Measurements from ENCODE around the gene PCNP. TPM values are rescaled to one million over a fixed set of nuclear protein-coding genes. Genes with fewer than 3 reads are reported as not detected.

Gene PCNP
- polyA plus RNA-seq, 1 donor (not counting 4 experiments of a cell fraction or from before 2014, with no cell fraction given) = 97.8 TPM

GRCh38 chr3:101635954-101636798 is 62.2 kb downstream of the PCNP start:
- Histone ChIP-seq H3K36me3 (ENCODE audit: control insufficient read depth in 2 of 2, extremely low read depth in 1 of 2, insufficient read depth in 2 of 2, low read length in 2 of 2) (no peaks in the 10 kb centered on the region), H3K4me1 (ENCODE audit: control insufficient read depth, extremely low read depth, insufficient read depth, low read length) (no peaks in the 10 kb centered on the region), H4K20me1 (ENCODE audit: control insufficient read depth, extremely low read depth, insufficient read depth, low read length) (no peaks in the 10 kb centered on the region), H3K9me1 (ENCODE audit: control insufficient read depth, extremely low read depth, insufficient read depth, low read length) (no peaks in the 10 kb centered on the region), H3K9me3 (ENCODE audit: control insufficient read depth, low read depth, low read length) (no peaks in the 10 kb centered on the region), H3K4me2 (ENCODE audit: control insufficient read depth, extremely low read depth, insufficient read depth, low read depth, low read length) (no peak overlapping the region), H3K9ac (ENCODE audit: control insufficient read depth, extremely low read depth, insufficient read depth, low read length) (no peak overlapping the region), H3K4me3 (ENCODE audit: control insufficient read depth in 2 of 3, extremely low read depth in 1 of 3, insufficient read depth in 2 of 3, low read depth in 1 of 3, low read length in 3 of 3) (no peak overlapping the region), H3K27me3 (ENCODE audit: control insufficient read depth, extremely low read depth, insufficient read depth, low read length) (no peaks in the 10 kb centered on the region), H3K27ac (ENCODE audit: control insufficient read depth, insufficient read depth, low read length) (no peak overlapping the region), H3K79me2 (ENCODE audit: control insufficient read depth, insufficient read depth, low read length) (no peaks in the 10 kb centered on the region), H2AFZ (ENCODE audit: control insufficient read depth, low read length) (no peak overlapping the region)
- FAIRE-seq (peak; percentile 53), DNase-seq (ENCODE audit: low read depth, low spot score) (no peak)
- peak; percentile 62 to 74 (median 66) for TF ChIP-seq CTCF (optimal IDR thresholded peaks at IDR 0.05 in 1 of 3, IDR thresholded peaks at IDR 0.05 in 1 of 3, conservative IDR thresholded peaks at IDR 0.05 in 1 of 3; ENCODE audit: extremely low read depth in 1 of 3, insufficient read depth in 2 of 3, low read length in 3 of 3)
- TF ChIP-seq EZH2 (IDR thresholded peaks at IDR 0.05; ENCODE audit: low read length) = no peak
- dilution Hi-C loops (cut with MboI; ENCODE audit: extremely low pct_ligation_motif_present, low sequenced_read_pairs) = no loop called here

- Histone ChIP-seq H2AFZ (ENCODE audit: control insufficient read depth, low read length) (no peak overlapping the region), H3K9me3 (ENCODE audit: control insufficient read depth, low read depth, low read length) (no peaks in the 10 kb centered on the region), H3K27ac (ENCODE audit: control insufficient read depth, insufficient read depth, low read length) (no peak overlapping the region), H3K9ac (ENCODE audit: control insufficient read depth, extremely low read depth, insufficient read depth, low read length) (no peak overlapping the region), H3K4me2 (ENCODE audit: control insufficient read depth, extremely low read depth, insufficient read depth, low read depth, low read length) (no peak overlapping the region), H3K4me1 (ENCODE audit: control insufficient read depth, extremely low read depth, insufficient read depth, low read length) (no peaks in the 10 kb centered on the region), H3K79me2 (ENCODE audit: control insufficient read depth, insufficient read depth, low read length) (no peaks in the 10 kb centered on the region), H3K36me3 (ENCODE audit: control insufficient read depth in 2 of 2, extremely low read depth in 1 of 2, insufficient read depth in 2 of 2, low read length in 2 of 2) (no peaks in the 10 kb centered on the region), H4K20me1 (ENCODE audit: control insufficient read depth, extremely low read depth, insufficient read depth, low read length) (no peaks in the 10 kb centered on the region), H3K4me3 (ENCODE audit: control insufficient read depth in 2 of 3, extremely low read depth in 1 of 3, insufficient read depth in 2 of 3, low read depth in 1 of 3, low read length in 3 of 3) (no peak overlapping the region), H3K9me1 (ENCODE audit: control insufficient read depth, extremely low read depth, insufficient read depth, low read length) (no peaks in the 10 kb centered on the region), H3K27me3 (ENCODE audit: control insufficient read depth, extremely low read depth, insufficient read depth, low read length) (no peaks in the 10 kb centered on the region)
- FAIRE-seq (no peak), DNase-seq (ENCODE audit: low read depth, low spot score) (no peak)
- dilution Hi-C loops (cut with MboI; ENCODE audit: extremely low pct_ligation_motif_present, low sequenced_read_pairs) = no loop called here
- TF ChIP-seq EZH2 (IDR thresholded peaks at IDR 0.05; ENCODE audit: low read length) (no peak), CTCF (optimal IDR thresholded peaks at IDR 0.05 in 1 of 3, IDR thresholded peaks at IDR 0.05 in 1 of 3, conservative IDR thresholded peaks at IDR 0.05 in 1 of 3; ENCODE audit: extremely low read depth in 1 of 3, insufficient read depth in 2 of 3, low read length in 3 of 3) (no peak)
Measured at GRCh38 chr3:101637451-101637850, 63.5 kb downstream of the PCNP start.

Data from keratinocyte (primary cell).